IMR-90 (cell line): ENCODE measurements around the gene SEMA4D. TPM values are rescaled to one million over a fixed set of nuclear protein-coding genes. Genes with fewer than 3 reads are reported as not detected.

Experiments used
- ATAC-seq: fragments of 200-7000 bp; cut with Tn5 transposase; 2 replicates; pipeline ENCODE4 v1.9.1; 2020; ENCODE audit warnings: low read depth, mild to moderate bottlenecking, moderate library complexity
- BruUV-seq: library from RNA; stranded (reverse); fragments of 400-500 nt; replicated peaks from 2 replicates; lab custom pipeline; 2021; lab: Mats Ljungman, UMichigan
- CTCF ChIA-PET: fragments of 300-600 bp; formaldehyde crosslinking; extraction: SDS; loops from one replicate; lab custom pipeline; 2021; ENCODE audit warnings: antibody characterized with exemption; lab: Yijun Ruan, JAX
- POLR2A ChIA-PET: fragments of 300-600 bp; sonication (Branson Sonifier 250); formaldehyde crosslinking; loops from one replicate; lab custom pipeline; 2022; ENCODE audit warnings: antibody characterized with exemption; ENCODE audit not compliant: unreplicated experiment; lab: Charles Lee
- DNase-seq: peaks from one replicate; pipeline ENCODE4 v3.0.0; 2013
- H2AFZ ChIP-seq: replicated peaks from 2 replicates; pipeline ENCODE3; 2013; ENCODE audit warnings: low read length, mild to moderate bottlenecking; ENCODE audit not compliant: poor library complexity
- H2AK5ac ChIP-seq: 2 replicates; pipeline ENCODE4 v1.6.1; 2013; ENCODE audit warnings: low read depth, low read length, inconsistent platforms
- H2AK9ac ChIP-seq: replicated peaks from 2 replicates; pipeline ENCODE3; 2013; ENCODE audit warnings: mild to moderate bottlenecking, low read depth, low read length, moderate library complexity; ENCODE audit not compliant: poor library complexity
- H2BK120ac ChIP-seq: 2 replicates; pipeline ENCODE4 v1.6.1; 2013; ENCODE audit warnings: low read depth, low read length, inconsistent platforms
- H2BK15ac ChIP-seq: 3 replicates; pipeline ENCODE4 v1.6.1; 2013; ENCODE audit warnings: low read depth, low read length, inconsistent platforms
- H2BK20ac ChIP-seq: 2 replicates; pipeline ENCODE4 v1.6.1; 2013; ENCODE audit warnings: low read depth, mild to moderate bottlenecking, inconsistent platforms, low read length, moderate library complexity
- H2BK5ac ChIP-seq: 2 replicates; pipeline ENCODE4 v1.6.1; 2013; ENCODE audit warnings: mild to moderate bottlenecking, low read depth, low read length, inconsistent platforms; ENCODE audit not compliant: poor library complexity, severe bottlenecking
- H3K14ac ChIP-seq: replicated peaks from 2 replicates; pipeline ENCODE4 v1.6.1; 2013; ENCODE audit warnings: low read depth, low read length, inconsistent platforms
- H3K18ac ChIP-seq: 2 replicates; pipeline ENCODE4 v1.6.1; 2013; ENCODE audit warnings: low read depth, low read length, control low read depth
- H3K23ac ChIP-seq: 2 replicates; pipeline ENCODE4 v1.6.1; 2013; ENCODE audit warnings: low read depth, low read length, inconsistent platforms
- H3K27ac ChIP-seq: 2 replicates; pipeline ENCODE4 v1.5.1; 2013; ENCODE audit warnings: mild to moderate bottlenecking, control low read depth, low read length; ENCODE audit not compliant: insufficient read depth
- H3K27me3 ChIP-seq: 2 replicates; pipeline ENCODE4 v1.6.1; 2013; ENCODE audit warnings: low read length; ENCODE audit not compliant: control insufficient read depth, insufficient read depth
- H3K36me3 ChIP-seq: 2 replicates; pipeline ENCODE4 v1.6.1; 2013; ENCODE audit warnings: low read length, mixed read lengths; ENCODE audit not compliant: control insufficient read depth, insufficient read depth
- H3K4ac ChIP-seq: 2 replicates; pipeline ENCODE4 v1.6.1; 2013; ENCODE audit warnings: low read depth, low read length, inconsistent platforms
- H3K4me1 ChIP-seq: 2 replicates; pipeline ENCODE4 v1.6.1; 2013; ENCODE audit warnings: low read length, mixed read lengths; ENCODE audit not compliant: control insufficient read depth, insufficient read depth
- H3K4me2 ChIP-seq: 2 replicates; pipeline ENCODE4 v1.6.1; 2013; ENCODE audit warnings: low read depth, mild to moderate bottlenecking, control low read depth, low read length, moderate library complexity
- H3K4me3 ChIP-seq: 2 replicates; pipeline ENCODE4 v1.5.1; 2013; ENCODE audit warnings: low read depth, mild to moderate bottlenecking, control low read depth, low read length, moderate library complexity; ENCODE audit not compliant: insufficient read depth
- H3K56ac ChIP-seq: 2 replicates; pipeline ENCODE4 v1.6.1; 2013; ENCODE audit warnings: low read length, inconsistent platforms; ENCODE audit not compliant: insufficient read depth; ENCODE audit errors: extremely low read depth
- H3K79me1 ChIP-seq, 2 experiments: 2 replicates each; pipeline ENCODE4 v1.6.1; 2013; ENCODE audit warnings: low read length in 2 of 2, inconsistent platforms in 1 of 2, low read depth in 1 of 2
- H3K9ac ChIP-seq: 2 replicates; pipeline ENCODE4 v1.6.1; 2013; ENCODE audit warnings: low read depth, low read length, control low read depth
- H3K9me1 ChIP-seq: 2 replicates; pipeline ENCODE4 v1.6.1; 2013; ENCODE audit warnings: low read length, inconsistent platforms; ENCODE audit not compliant: insufficient read depth
- H3K9me3 ChIP-seq: 2 replicates; pipeline ENCODE4 v1.6.1; 2013; ENCODE audit warnings: low read length; ENCODE audit not compliant: control insufficient read depth, insufficient read depth
- H4K20me1 ChIP-seq: 2 replicates; pipeline ENCODE4 v1.6.1; 2013; ENCODE audit warnings: low read length, inconsistent platforms; ENCODE audit not compliant: insufficient read depth
- H4K5ac ChIP-seq: 2 replicates; pipeline ENCODE4 v1.6.1; 2013; ENCODE audit warnings: mild to moderate bottlenecking, low read depth, low read length, control low read depth
- H4K8ac ChIP-seq, 2 experiments: 2 replicates each; pipeline ENCODE4 v1.6.1; 2013; ENCODE audit warnings: low read depth in 2 of 2, low read length in 2 of 2, control low read depth in 1 of 2, inconsistent platforms in 1 of 2
- H4K91ac ChIP-seq: 2 replicates; pipeline ENCODE4 v1.6.1; 2013; ENCODE audit warnings: low read depth, low read length, inconsistent platforms; ENCODE audit not compliant: insufficient read depth
- BHLHE40 ChIP-seq: fragments of 150-350 bp; IDR thresholded peaks from 2 replicates; pipeline ENCODE4 v1.6.1; 2016; ENCODE audit warnings: mild to moderate bottlenecking, low read depth, low read length
- CEBPB ChIP-seq: IDR thresholded peaks from 2 replicates; pipeline ENCODE4 v1.6.1; 2012; ENCODE audit warnings: low read depth, low read length, improper control_type of control experiment
- CHD1 ChIP-seq: IDR thresholded peaks from 2 replicates; pipeline ENCODE4 v1.6.1; 2012; ENCODE audit warnings: low read depth, low read length, improper control_type of control experiment
- FOS ChIP-seq: fragments of 150-350 bp; IDR thresholded peaks from 2 replicates; pipeline ENCODE4 v1.6.1; 2016; ENCODE audit warnings: low read depth, low read length
- MAFK ChIP-seq: IDR thresholded peaks from 2 replicates; pipeline ENCODE4 v1.6.1; 2012; ENCODE audit warnings: low read depth, low read length, improper control_type of control experiment
- MAZ ChIP-seq: IDR thresholded peaks from 2 replicates; pipeline ENCODE4 v1.6.1; 2012; ENCODE audit warnings: low read depth, mild to moderate bottlenecking, low read length, improper control_type of control experiment, moderate library complexity, borderline replicate concordance
- MXI1 ChIP-seq: IDR thresholded peaks from 2 replicates; pipeline ENCODE4 v1.6.1; 2012; ENCODE audit warnings: low read depth, mild to moderate bottlenecking, low read length, moderate library complexity, borderline replicate concordance
- NFE2L2 ChIP-seq: fragments of 150-350 bp; IDR thresholded peaks from 2 replicates; pipeline ENCODE4 v1.6.1; 2016; ENCODE audit warnings: low read depth, mild to moderate bottlenecking, low read length
- POLR2A ChIP-seq: IDR thresholded peaks from 2 replicates; pipeline ENCODE4 v1.6.1; 2012; ENCODE audit warnings: mild to moderate bottlenecking, low read depth, low read length
- RAD21 ChIP-seq: IDR thresholded peaks from 2 replicates; pipeline ENCODE4 v1.6.1; 2012; ENCODE audit warnings: low read length, improper control_type of control experiment
- RCOR1 ChIP-seq: IDR thresholded peaks from 2 replicates; pipeline ENCODE4 v1.6.1; 2012; ENCODE audit warnings: mild to moderate bottlenecking, low read length, improper control_type of control experiment; ENCODE audit not compliant: insufficient replicate concordance
- RFX5 ChIP-seq: IDR thresholded peaks from 2 replicates; pipeline ENCODE4 v1.8.0; 2012; ENCODE audit warnings: low read depth, mild to moderate bottlenecking, low read length, moderate library complexity
- SMC3 ChIP-seq: fragments of 150-350 bp; IDR thresholded peaks from 2 replicates; pipeline ENCODE4 v1.6.1; 2016; ENCODE audit warnings: low read depth, mild to moderate bottlenecking, antibody characterized with exemption, low read length, moderate library complexity
- WGBS, 2 experiments: methylation state at CpG; one replicate each; pipeline versions ENCODE4 v1.1.5 to v1.1.7; 2013; ENCODE audit warnings: missing lambda C conversion rate in 2 of 2; ENCODE audit not compliant: insufficient read length in 1 of 2; ENCODE audit errors: extremely low coverage in 2 of 2; 5-methylcytosine and 5-hydroxymethylcytosine counted together
- dilution Hi-C: fragments of 300-500 bp; cut with HindIII; formaldehyde crosslinking; loops from one replicate; pipeline ENCODE4 v1.14.3; 2018; ENCODE audit warnings: low sequenced_read_pairs; ENCODE audit not compliant: unreplicated experiment
- in situ Hi-C: fragments of 300-500 bp; cut with MboI; formaldehyde crosslinking; loops from 3 replicates; pipeline ENCODE4 v1.14.3; 2019; ENCODE audit warnings: low sequenced_read_pairs, inconsistent platforms, mixed read lengths
- intact Hi-C: fragments of 100-400 bp; cut with micrococcal nuclease; formaldehyde crosslinking; loops from 2 replicates; pipeline ENCODE4 v1.10.0; 2022
- polyA plus RNA-seq, 3 experiments: library from polyadenylated mRNA; depleted of rRNA; stranded (reverse); fragments of >200 nt; gene quantifications; 2 replicates each; pipeline ENCODE4 v1.2.3, GENCODE V29; 2012; ENCODE audit warnings: low replicate concordance in 1 of 3
- total RNA-seq: library from RNA; depleted of rRNA; stranded (reverse); fragments of >200 nt; gene quantifications from 2 replicates; pipeline ENCODE4 v1.2.3, GENCODE V29; 2012
- TF ChIP-seq, protein P1 (sequence below): fragments of 150-350 bp; IDR thresholded peaks from 2 replicates; pipeline ENCODE4 v1.6.1; 2017; ENCODE audit warnings: mild to moderate bottlenecking, antibody characterized with exemption, low read length, low read depth
- TF ChIP-seq, protein P2 (sequence below): conservative IDR thresholded peaks from 2 replicates; pipeline ENCODE4 v1.5.1; 2012; ENCODE audit warnings: mild to moderate bottlenecking, low read depth, low read length, improper control_type of control experiment
- TF ChIP-seq, protein P3 (sequence below): fragments of 150-350 bp; IDR thresholded peaks from 2 replicates; pipeline ENCODE4 v1.6.1; 2016; ENCODE audit warnings: low read depth, mild to moderate bottlenecking, low read length, moderate library complexity, borderline replicate concordance

The SEMA4D gene
- total and polyA plus RNA-seq, 2 of the 4 experiments (the other 2 are of a cell fraction), result 0.90 to 1.5 TPM

DNA sequence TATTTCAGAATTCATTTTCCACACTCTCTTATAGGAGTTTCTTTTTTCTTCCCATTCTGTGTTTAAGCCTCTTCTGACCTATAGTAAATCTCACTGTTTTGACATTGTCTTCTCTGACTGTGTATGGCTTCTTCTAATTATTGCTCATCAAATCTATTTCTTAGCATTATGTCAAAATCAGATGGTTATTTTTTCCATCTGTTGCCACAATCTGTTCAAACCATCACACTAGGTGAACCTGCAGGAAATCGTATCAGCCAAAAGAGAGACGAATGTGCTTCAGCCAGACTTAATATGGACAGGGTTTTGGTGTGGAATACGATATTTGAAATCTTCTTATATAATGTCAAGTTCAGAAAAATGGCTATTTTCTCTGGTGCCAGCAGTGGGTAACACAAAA, 15.9 kb upstream of the SEMA4D start:
- H2AFZ ChIP-seq, result no peak overlapping the region
- H3K4ac ChIP-seq, result no peak overlapping the region
- POLR2A ChIA-PET, result no interaction called here
- no peak overlapping the region for H3K27ac ChIP-seq
- ATAC-seq (no peak), DNase-seq (no peak)
- H3K79me1 ChIP-seq, result no peaks in the 10 kb centered on the region
- H2AK5ac ChIP-seq, result no peak overlapping the region
- no peak overlapping the region for H3K14ac ChIP-seq
- dilution Hi-C loops, result no loop called here
- no peak overlapping the region for H2BK20ac ChIP-seq
- peaks cover 21% of the 10 kb centered on the region for H3K27me3 ChIP-seq
- BruUV-seq, result no TSS peak
- no peak overlapping the region for H3K23ac ChIP-seq
- H2BK15ac ChIP-seq, result no peak overlapping the region
- H4K91ac ChIP-seq, result no peak overlapping the region
- no peaks in the 10 kb centered on the region for H3K36me3 ChIP-seq
- H3K4me1 ChIP-seq, result no peaks in the 10 kb centered on the region
- no peak overlapping the region for H3K56ac ChIP-seq
- H3K9ac ChIP-seq, result no peak overlapping the region
- H2BK120ac ChIP-seq, result no peak overlapping the region
- H4K5ac ChIP-seq, result no peak overlapping the region
- H3K9me3 ChIP-seq, result no peaks in the 10 kb centered on the region
- H2AK9ac ChIP-seq, result no peak overlapping the region
- no peak overlapping the region for H3K4me2 ChIP-seq
- H3K9me1 ChIP-seq, result no peaks in the 10 kb centered on the region
- no CpG with 5 or more reads among the region's 3 CpGs for WGBS, 2 experiments
- no peak overlapping the region for H3K18ac ChIP-seq
- no peak for TF ChIP-seq BHLHE40
- no peak for TF ChIP-seq CHD1
- no peak for TF ChIP-seq MXI1
- TF ChIP-seq RCOR1, result no peak
- TF ChIP-seq CEBPB, result no peak
- TF ChIP-seq POLR2A, result no peak
- no peak for TF ChIP-seq RFX5
- TF ChIP-seq, protein P1, sequence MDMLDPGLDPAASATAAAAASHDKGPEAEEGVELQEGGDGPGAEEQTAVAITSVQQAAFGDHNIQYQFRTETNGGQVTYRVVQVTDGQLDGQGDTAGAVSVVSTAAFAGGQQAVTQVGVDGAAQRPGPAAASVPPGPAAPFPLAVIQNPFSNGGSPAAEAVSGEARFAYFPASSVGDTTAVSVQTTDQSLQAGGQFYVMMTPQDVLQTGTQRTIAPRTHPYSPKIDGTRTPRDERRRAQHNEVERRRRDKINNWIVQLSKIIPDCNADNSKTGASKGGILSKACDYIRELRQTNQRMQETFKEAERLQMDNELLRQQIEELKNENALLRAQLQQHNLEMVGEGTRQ, result no peak
- TF ChIP-seq MAFK, result no peak
- TF ChIP-seq NFE2L2, result no peak
- TF ChIP-seq, protein P2, sequence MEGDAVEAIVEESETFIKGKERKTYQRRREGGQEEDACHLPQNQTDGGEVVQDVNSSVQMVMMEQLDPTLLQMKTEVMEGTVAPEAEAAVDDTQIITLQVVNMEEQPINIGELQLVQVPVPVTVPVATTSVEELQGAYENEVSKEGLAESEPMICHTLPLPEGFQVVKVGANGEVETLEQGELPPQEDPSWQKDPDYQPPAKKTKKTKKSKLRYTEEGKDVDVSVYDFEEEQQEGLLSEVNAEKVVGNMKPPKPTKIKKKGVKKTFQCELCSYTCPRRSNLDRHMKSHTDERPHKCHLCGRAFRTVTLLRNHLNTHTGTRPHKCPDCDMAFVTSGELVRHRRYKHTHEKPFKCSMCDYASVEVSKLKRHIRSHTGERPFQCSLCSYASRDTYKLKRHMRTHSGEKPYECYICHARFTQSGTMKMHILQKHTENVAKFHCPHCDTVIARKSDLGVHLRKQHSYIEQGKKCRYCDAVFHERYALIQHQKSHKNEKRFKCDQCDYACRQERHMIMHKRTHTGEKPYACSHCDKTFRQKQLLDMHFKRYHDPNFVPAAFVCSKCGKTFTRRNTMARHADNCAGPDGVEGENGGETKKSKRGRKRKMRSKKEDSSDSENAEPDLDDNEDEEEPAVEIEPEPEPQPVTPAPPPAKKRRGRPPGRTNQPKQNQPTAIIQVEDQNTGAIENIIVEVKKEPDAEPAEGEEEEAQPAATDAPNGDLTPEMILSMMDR, result no peak
- no peak for TF ChIP-seq RAD21
- TF ChIP-seq, protein P3, sequence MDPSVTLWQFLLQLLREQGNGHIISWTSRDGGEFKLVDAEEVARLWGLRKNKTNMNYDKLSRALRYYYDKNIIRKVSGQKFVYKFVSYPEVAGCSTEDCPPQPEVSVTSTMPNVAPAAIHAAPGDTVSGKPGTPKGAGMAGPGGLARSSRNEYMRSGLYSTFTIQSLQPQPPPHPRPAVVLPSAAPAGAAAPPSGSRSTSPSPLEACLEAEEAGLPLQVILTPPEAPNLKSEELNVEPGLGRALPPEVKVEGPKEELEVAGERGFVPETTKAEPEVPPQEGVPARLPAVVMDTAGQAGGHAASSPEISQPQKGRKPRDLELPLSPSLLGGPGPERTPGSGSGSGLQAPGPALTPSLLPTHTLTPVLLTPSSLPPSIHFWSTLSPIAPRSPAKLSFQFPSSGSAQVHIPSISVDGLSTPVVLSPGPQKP, result no peak
- no peak for TF ChIP-seq SMC3
- TF ChIP-seq MAZ, result no peak
- no peak for TF ChIP-seq FOS
- no peak overlapping the region for H4K8ac ChIP-seq
- no peak overlapping the region for H2BK5ac ChIP-seq
- H3K4me3 ChIP-seq, result no peak overlapping the region
- CTCF ChIA-PET, result no interaction called here
- intact Hi-C loops, result no loop called here
- no peaks in the 10 kb centered on the region for H4K20me1 ChIP-seq
- in situ Hi-C loops, result no loop called here
